NOMO-1 treated with DMSO at 0.1 percent for 48 hours (cell line): Measurements from ENCODE around the gene FSTL5.

Experiments used
- DNase-seq: peaks from one replicate; lab custom pipeline; 2025; ENCODE audit not compliant: unreplicated experiment; lab: John Stamatoyannopoulos, UW

FSTL5 gene

GRCh38 chr4:161466316-161466715 lies 697.5 kb downstream of the FSTL5 start:
- no peak for DNase-seq

- DNase-seq: no peak
Observed at GRCh38 chr4:161463436-161463835, 700.4 kb downstream of the FSTL5 start.

GRCh38 chr4:161457906-161458305 lies 705.9 kb downstream of the FSTL5 start:
- no peak for DNase-seq

GRCh38 chr4:161457311-161457710 lies 706.5 kb downstream of the FSTL5 start:
- no peak for DNase-seq

- DNase-seq: no peak
Observed at GRCh38 chr4:161454860-161455259, 708.9 kb downstream of the FSTL5 start.

GRCh38 chr4:161448550-161449180 lies 715.1 kb downstream of the FSTL5 start:
- no peak for DNase-seq

GRCh38 chr4:161444626-161445025 lies 719.2 kb downstream of the FSTL5 start:
- no peak for DNase-seq

GRCh38 chr4:161442921-161443320 lies 720.9 kb downstream of the FSTL5 start:
- no peak for DNase-seq

GRCh38 chr4:161438096-161438495 lies 725.7 kb downstream of the FSTL5 start:
- DNase-seq: no peak

GRCh38 chr4:161428180-161428965 lies 735.4 kb downstream of the FSTL5 start:
- DNase-seq: no peak

- DNase-seq: peak; percentile 95
Observed at GRCh38 chr4:161419822-161420221, 744.0 kb downstream of the FSTL5 start.

- DNase-seq: no peak
Observed at GRCh38 chr4:161411901-161412300, 751.9 kb downstream of the FSTL5 start.

GRCh38 chr4:161404346-161405110 lies 759.3 kb downstream of the FSTL5 start:
- no peak for DNase-seq

GRCh38 chr4:161403781-161404180 lies 760.0 kb downstream of the FSTL5 start:
- no peak for DNase-seq

GRCh38 chr4:161393602-161394001 lies 770.2 kb downstream of the FSTL5 start:
- no peak for DNase-seq

GRCh38 chr4:161382655-161383054 lies 781.1 kb downstream of the FSTL5 start:
- DNase-seq: no peak

- no peak for DNase-seq
Observed at GRCh38 chr4:161376275-161376674, 787.5 kb downstream of the FSTL5 start.

GRCh38 chr4:161364681-161365080 lies 799.1 kb downstream of the FSTL5 start:
- DNase-seq: no peak

GRCh38 chr4:161360982-161361381 lies 802.8 kb downstream of the FSTL5 start:
- no peak for DNase-seq

GRCh38 chr4:161359491-161359890 lies 804.3 kb downstream of the FSTL5 start:
- DNase-seq: no peak

GRCh38 chr4:161356351-161356750 lies 807.4 kb downstream of the FSTL5 start:
- DNase-seq: no peak

- no peak for DNase-seq
Observed at GRCh38 chr4:161350946-161351345, 812.9 kb downstream of the FSTL5 start.
